ENCODE measurements around the gene CDHR3. TPM values are rescaled to one million over a fixed set of nuclear protein-coding genes. Genes with fewer than 3 reads are reported as not detected.
A peak's percentile ranks its signal among the peaks of the same experiment; 100 is the strongest.

Gene CDHR3
- total and polyA plus RNA-seq, 4 donors: 1.0 to 10.5 (median 1.8) TPM

GRCh38 chr7:106069471-106070200 is 106.6 kb downstream of the CDHR3 start:
- H3K4me1 ChIP-seq (ENCODE audit: control insufficient read depth in 4 of 4, insufficient read depth in 4 of 4, low read length in 3 of 4): peaks cover 4 to 27% (median 14%) of the 10 kb centered on the region in 4 donors
- H3K9ac ChIP-seq (ENCODE audit: low read depth in 1 of 2, low read length in 2 of 2): no peak overlapping the region
- TF ChIP-seq HNF4G (IDR thresholded peaks at IDR 0.05) (no peak), EGR1 (IDR thresholded peaks at IDR 0.05; ENCODE audit: low read depth in 2 of 2) (no peak), FOXA2 (IDR thresholded peaks at IDR 0.05) (no peak), JUND (IDR thresholded peaks at IDR 0.05) (no peak), MAX (IDR thresholded peaks at IDR 0.05) (no peak), HNF4A (conservative IDR thresholded peaks at IDR 0.05) (no peak), ATF3 (IDR thresholded peaks at IDR 0.05) (no peak), ZBTB33 (IDR thresholded peaks at IDR 0.05) (no peak), CTCF (IDR thresholded peaks at IDR 0.05; ENCODE audit: low read depth, low read length, missing input control) (no peak), RXRA (IDR thresholded peaks at IDR 0.05) (no peak), FOXA1 (IDR thresholded peaks at IDR 0.05) (no peak), SP1 (IDR thresholded peaks at IDR 0.05) (no peak), NR2F2 (IDR thresholded peaks at IDR 0.05) (no peak), RAD21 (IDR thresholded peaks at IDR 0.05) (no peak), GABPA (IDR thresholded peaks at IDR 0.05 in 1 of 2, conservative IDR thresholded peaks at IDR 0.05 in 1 of 2) (no peak), REST (IDR thresholded peaks at IDR 0.05) (no peak), TAF1 (conservative IDR thresholded peaks at IDR 0.05) (no peak)
- H3K4me3 ChIP-seq (ENCODE audit: low read depth in 1 of 3, low read length in 3 of 3): no peak overlapping the region
- WGBS: 71% methylated on average over 9 of the region's 9 CpGs
- H3K36me3 ChIP-seq (ENCODE audit: control insufficient read depth in 4 of 4, insufficient read depth in 3 of 4, low read depth in 1 of 4, low read length in 3 of 4): no peaks in the 10 kb centered on the region
- H3K27me3 ChIP-seq (ENCODE audit: control insufficient read depth in 4 of 4, insufficient read depth in 4 of 4, low read length in 3 of 4): no peaks in the 10 kb centered on the region
- peak overlapping the region in 1 of 2 donors; percentile 20 for H3K27ac ChIP-seq (ENCODE audit: low read depth in 1 of 2, low read length in 2 of 2)
- DNase-seq (ENCODE audit: low spot score): no peak
- no peaks in the 10 kb centered on the region for H3K9me3 ChIP-seq (ENCODE audit: control insufficient read depth in 4 of 4, low read length in 3 of 4)

Measured in liver (tissue), 9 donors.